22Rv1 (cell line): Measurements from ENCODE around the gene SPG7.

Experiments used
- ZFX ChIP-seq: fragments of 450-650 bp; IDR thresholded peaks from 2 replicates; pipeline ENCODE4 v1.6.1; 2017; ENCODE audit warnings: antibody characterized with exemption, borderline replicate concordance
- TF ChIP-seq, protein P1 (sequence below): fragments of 450-650 bp; IDR thresholded peaks from 2 replicates; pipeline ENCODE4 v1.5.1; 2017; ENCODE audit warnings: mild to moderate bottlenecking

DNA sequence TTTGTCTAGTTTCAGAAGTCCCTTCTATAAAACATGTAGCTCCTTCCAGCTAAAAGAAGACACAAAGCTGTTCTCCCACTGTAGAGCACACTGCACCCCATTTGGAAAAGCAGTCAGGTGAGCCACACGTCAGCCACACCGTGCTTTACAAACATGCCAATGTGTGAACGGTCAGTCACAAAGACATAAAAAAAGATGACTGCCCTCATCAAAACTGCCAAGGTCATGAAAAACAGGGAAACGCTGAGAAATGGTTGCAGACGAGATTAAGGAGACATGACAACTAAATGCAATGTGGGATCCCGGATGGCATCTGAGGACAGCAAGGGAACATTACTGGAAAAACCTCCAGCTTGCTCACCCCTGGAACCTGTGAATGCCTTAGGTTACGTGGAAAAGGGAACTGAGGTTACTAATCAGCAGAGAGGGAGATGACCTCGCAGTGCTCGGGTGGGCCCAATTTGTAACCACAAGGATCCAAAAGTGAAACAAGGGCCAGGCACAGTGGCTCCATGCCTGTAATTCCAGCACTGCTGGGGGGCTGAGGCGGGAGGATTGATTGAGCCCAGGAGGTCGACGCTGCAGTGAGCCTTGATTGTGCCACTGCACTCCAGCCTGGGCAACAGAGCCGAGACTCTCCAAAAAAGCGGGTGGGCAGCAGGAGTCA is 25.9 kb upstream of the SPG7 start:
- TF ChIP-seq, protein P1, sequence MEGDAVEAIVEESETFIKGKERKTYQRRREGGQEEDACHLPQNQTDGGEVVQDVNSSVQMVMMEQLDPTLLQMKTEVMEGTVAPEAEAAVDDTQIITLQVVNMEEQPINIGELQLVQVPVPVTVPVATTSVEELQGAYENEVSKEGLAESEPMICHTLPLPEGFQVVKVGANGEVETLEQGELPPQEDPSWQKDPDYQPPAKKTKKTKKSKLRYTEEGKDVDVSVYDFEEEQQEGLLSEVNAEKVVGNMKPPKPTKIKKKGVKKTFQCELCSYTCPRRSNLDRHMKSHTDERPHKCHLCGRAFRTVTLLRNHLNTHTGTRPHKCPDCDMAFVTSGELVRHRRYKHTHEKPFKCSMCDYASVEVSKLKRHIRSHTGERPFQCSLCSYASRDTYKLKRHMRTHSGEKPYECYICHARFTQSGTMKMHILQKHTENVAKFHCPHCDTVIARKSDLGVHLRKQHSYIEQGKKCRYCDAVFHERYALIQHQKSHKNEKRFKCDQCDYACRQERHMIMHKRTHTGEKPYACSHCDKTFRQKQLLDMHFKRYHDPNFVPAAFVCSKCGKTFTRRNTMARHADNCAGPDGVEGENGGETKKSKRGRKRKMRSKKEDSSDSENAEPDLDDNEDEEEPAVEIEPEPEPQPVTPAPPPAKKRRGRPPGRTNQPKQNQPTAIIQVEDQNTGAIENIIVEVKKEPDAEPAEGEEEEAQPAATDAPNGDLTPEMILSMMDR = no peak
- TF ChIP-seq ZFX = no peak
